NB4 (cell line): ENCODE data around the gene ULBP1.
"Not testable (repeated sequence)": the region's sequence is repeated elsewhere in the genome, so short reads cannot be mapped to it uniquely, and the experiment has no call there.

Experiments
- DNase-seq: peaks from one replicate; pipeline ENCODE4 v3.0.0; 2010; ENCODE audit warnings: low read depth
- H3K4me3 ChIP-seq: one replicate; pipeline ENCODE4 v1.5.1; 2011; ENCODE audit warnings: mild to moderate bottlenecking, low read depth, low read length, moderate library complexity
- CTCF ChIP-seq: IDR thresholded peaks from one replicate; pipeline ENCODE4 v1.5.1; 2012; ENCODE audit warnings: low read depth, low read length
- MAX ChIP-seq: IDR thresholded peaks from 2 replicates; pipeline ENCODE4 v1.6.1; 2011; ENCODE audit warnings: low read depth, low read length
- MYC ChIP-seq: IDR thresholded peaks from 2 replicates; pipeline ENCODE4 v1.6.1; 2011; ENCODE audit warnings: low read depth, low read length
- POLR2A ChIP-seq: IDR thresholded peaks from 2 replicates; pipeline ENCODE4 v1.6.1; 2011; ENCODE audit warnings: mild to moderate bottlenecking; ENCODE audit not compliant: insufficient read length; ENCODE audit errors: extremely low read depth

ULBP1 gene

GRCh38 chr6:149987602-149988107 lies 23.9 kb downstream of the ULBP1 start:
- TF ChIP-seq POLR2A (no peak), CTCF (no peak), MAX (no peak), MYC (no peak)
- DNase-seq: no peak
- H3K4me3 ChIP-seq: no peak overlapping the region

GRCh38 chr6:149988550-149989346 lies 25.0 kb downstream of the ULBP1 start:
- DNase-seq: no peak
- TF ChIP-seq MYC (no peak), MAX (no peak), POLR2A (no peak), CTCF (no peak)
- no peak overlapping the region for H3K4me3 ChIP-seq

- no peak overlapping the region for H3K4me3 ChIP-seq
- TF ChIP-seq MYC (no peak), POLR2A (no peak), CTCF (no peak)
- no peak for DNase-seq
These were observed 26.5 kb downstream of the ULBP1 start for GRCh38 chr6:149990212-149990660.

GRCh38 chr6:149990661-149991471 lies 27.1 kb downstream of the ULBP1 start:
- no peak for TF ChIP-seq MYC
- TF ChIP-seq MAX: no peak
- TF ChIP-seq CTCF: no peak
- no peak for TF ChIP-seq POLR2A
- peak; percentile 43 for DNase-seq
- peak overlapping the region; percentile 28 for H3K4me3 ChIP-seq

GRCh38 chr6:149991472-149991795 lies 27.7 kb downstream of the ULBP1 start:
- H3K4me3 ChIP-seq, DNase-seq: not testable (repeated sequence)

- no peak for TF ChIP-seq MAX
- TF ChIP-seq MYC: no peak
- no peak for TF ChIP-seq CTCF
- TF ChIP-seq POLR2A: no peak
- no peak overlapping the region for H3K4me3 ChIP-seq
- no peak for DNase-seq
These were observed 28.1 kb downstream of the ULBP1 start for GRCh38 chr6:149991838-149992237.
